IPS DF 4.7 (cell line): Measurements from ENCODE around the gene ZNF483.
"Not testable (repeated sequence)": the region's sequence is repeated elsewhere in the genome, so short reads cannot be mapped to it uniquely, and the experiment has no call there.

ENCODE experiments used
- DNase-seq: peaks from one replicate; pipeline ENCODE4 v3.0.0-alpha.2; 2013; ENCODE audit warnings: low spot score; ENCODE audit errors: extremely low read depth

ZNF483 gene

GRCh38 chr9:111610149-111610548, 85.2 kb downstream of the ZNF483 start:
- DNase-seq = no peak

- DNase-seq = no peak
Measured at GRCh38 chr9:111610845-111611244, 85.9 kb downstream of the ZNF483 start.

DNA sequence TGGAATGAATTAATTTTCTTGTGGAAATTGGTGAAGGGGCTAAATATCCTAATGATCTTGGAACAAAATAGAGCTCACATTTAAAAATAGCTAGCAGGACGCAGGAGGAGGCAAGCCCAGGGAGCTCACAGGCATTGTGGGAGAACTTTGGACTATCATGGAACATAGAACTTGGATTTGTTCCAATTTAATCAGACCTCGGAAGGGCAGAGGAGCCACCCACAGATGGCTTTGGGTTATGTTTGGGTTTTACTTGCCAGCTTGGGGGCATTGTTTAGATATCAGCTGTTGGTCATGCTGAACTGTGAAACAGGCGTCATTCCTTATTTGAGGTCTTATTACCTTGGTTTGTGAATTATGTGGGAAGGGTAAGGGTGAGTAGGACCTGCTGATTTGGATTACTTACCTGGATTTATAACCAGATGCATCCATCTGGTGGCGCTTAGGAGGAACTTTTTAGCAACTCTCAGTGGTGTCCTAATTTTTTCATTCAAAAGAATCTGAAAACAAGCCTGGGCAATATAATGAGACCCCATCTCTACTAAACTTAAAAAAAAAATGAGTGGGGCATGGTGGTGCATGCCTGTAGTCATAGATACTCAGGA, 88.6 kb downstream of the ZNF483 start:
- DNase-seq = no peak

DNA sequence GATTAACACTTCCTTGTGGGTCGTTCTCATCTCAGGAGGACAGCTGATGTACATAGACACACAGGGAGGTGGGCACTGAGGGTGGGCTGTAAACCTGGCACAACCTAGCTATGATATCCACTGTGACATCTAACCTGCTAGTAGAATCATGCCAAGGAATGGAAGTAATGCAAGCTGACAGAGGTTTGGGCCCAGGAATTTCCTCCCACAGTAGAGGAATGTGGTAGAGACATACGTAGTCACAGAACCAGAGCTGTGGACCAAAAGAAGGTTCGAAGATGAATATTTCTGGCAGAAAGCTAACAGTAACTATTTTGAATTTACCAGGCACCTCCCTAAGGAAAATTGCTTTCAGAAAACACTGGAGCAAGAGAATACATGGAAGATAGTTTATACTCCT, 90.9 kb downstream of the ZNF483 start:
- no peak for DNase-seq

DNA sequence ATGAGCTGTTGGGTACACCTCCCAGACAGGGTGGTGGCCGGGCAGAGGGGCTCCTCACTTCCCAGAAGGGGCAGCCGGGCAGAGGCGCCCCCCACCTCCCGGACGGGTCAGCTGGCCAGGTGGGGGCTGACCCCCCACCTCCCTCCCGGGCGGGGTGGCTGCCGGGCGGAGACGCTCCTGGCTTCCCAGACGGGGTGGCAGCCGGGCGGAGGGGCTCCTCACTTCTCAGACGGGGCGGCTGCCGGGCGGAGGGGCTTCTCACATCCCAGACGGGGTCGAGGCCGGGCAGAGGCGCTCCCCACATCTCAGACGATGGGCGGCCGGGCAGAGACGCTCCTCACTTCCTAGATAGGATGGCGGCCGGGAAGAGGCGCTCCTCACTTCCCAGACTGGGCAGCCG, 92.4 kb downstream of the ZNF483 start:
- DNase-seq = not testable (repeated sequence)

GRCh38 chr9:111621895-111622480, 97.0 kb downstream of the ZNF483 start:
- DNase-seq = no peak

- DNase-seq = no peak
Measured at GRCh38 chr9:111622626-111623025, 97.6 kb downstream of the ZNF483 start.
